IPS DF 19.7 (cell line): Measurements from ENCODE around the gene NR2E3.
"Not testable (repeated sequence)": the region's sequence is repeated elsewhere in the genome, so short reads cannot be mapped to it uniquely, and the experiment has no call there.

Source experiments
- DNase-seq: peaks from one replicate; pipeline ENCODE4 v3.0.0-alpha.2; 2013; ENCODE audit warnings: low read depth, low spot score

NR2E3 gene

DNA sequence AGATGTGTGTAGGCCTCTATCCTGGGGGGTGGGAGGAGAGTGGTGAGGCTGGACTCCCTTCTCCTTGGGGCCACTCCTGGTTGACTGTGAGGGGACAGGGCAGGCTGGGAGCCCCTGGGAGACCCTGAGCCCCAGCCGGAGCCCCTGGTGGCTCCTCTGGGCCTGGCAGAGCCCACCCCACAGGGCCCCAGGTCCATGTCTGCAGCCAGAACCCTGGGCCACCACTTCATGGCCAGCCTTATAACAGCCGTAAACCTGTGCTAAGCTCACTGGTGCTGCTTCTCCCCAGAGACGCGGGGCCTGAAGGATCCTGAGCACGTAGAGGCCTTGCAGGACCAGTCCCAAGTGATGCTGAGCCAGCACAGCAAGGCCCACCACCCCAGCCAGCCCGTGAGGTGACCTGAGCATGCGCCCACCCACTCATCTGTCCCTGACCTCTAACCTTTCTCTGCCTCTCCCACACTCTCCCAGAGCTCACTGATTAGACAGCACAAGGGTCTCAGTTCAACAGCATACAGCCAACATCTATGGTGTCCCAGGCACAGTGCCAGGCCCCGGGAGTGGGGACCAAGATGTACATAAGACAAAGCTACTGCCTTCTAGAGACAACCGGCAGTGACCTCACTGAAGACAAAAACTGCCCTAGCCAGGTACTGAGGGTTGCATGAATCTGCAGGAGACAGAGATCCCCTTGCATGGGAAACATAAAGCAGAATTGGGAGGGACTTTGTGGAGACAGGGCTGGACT is 3.5 kb downstream of the NR2E3 start:
- no peak for DNase-seq

DNA sequence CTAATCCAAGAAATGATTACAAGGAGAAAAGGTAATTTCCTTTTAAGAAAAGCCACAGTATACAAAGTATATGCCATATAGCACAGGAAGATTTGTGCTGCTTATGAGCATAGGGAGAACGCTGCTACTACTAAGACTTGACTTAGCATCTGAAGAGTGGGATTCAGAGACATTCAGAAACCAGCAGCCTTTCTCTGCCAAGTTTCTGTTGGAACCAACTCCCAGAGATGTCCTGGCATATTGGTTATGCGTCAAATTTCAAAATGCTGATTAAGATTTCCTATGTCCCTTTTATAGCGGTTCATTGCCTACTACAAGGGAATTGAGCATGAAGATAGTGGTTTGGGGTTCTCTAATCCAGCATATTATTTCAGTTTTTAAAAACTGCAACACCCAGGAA is 4.9 kb downstream of the NR2E3 start:
- no peak for DNase-seq

DNA sequence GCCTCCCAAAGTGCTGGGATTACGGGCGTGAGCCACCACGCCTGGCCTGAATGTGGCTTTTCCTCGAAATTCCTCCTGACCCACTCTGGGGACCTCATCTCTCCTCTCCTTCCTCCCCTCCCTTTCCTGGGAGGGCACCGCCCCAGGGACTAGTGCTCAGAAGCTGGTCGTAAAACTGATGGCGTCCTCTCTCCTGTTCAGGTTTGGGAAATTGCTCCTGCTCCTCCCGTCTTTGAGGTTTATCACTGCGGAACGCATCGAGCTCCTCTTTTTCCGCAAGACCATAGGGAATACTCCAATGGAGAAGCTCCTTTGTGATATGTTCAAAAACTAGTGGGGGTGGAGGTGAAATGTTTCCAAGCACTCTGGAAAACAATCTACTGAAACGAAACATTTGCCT is 7.0 kb downstream of the NR2E3 start:
- DNase-seq: no peak

DNA sequence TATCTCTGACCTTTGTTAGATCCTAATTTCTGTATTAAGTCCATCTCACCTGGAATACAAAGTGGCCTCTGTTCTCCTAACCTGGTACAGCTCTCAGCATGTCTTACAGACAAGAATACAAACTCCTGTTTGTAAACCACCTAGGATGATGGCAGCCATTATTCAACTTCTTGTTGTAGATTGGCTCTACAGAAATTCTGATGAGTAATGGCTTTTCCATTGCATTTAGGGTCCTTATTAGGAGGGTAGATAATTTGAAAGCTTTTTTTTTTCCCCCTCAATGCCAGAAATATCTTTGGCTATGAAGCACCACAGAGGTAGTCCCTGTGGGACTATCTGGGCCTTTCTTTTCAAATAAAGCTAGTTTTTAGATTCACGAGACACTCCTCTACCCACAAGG is 9.8 kb downstream of the NR2E3 start:
- DNase-seq: no peak

DNA sequence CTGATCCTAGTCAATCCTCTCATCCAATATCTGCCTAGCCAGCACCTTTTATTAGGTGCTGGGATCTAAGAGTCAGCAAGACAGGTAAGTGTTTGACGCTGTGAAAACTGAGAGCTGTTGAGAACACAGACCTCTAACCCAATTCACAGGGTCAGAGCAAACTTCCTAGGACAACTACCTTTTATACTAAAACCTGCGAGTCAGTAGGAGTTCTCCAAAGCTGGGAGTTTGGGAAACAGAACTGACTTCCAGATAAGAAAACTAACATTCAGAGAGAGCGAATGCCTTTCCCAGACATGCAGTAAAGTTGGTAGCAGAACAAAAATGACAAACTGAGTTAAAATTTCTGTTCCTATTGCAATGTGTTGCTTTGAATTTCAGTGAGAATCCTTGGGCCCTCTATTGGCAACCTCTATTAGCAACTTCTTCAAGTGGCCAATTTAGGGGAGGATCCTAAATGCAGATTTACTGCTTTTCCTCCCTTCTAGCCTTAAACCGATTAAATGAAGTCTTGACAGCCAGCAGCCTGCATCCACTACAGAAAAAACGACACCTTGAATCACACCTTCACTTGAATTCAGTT is 11.3 kb downstream of the NR2E3 start:
- DNase-seq: no peak

DNA sequence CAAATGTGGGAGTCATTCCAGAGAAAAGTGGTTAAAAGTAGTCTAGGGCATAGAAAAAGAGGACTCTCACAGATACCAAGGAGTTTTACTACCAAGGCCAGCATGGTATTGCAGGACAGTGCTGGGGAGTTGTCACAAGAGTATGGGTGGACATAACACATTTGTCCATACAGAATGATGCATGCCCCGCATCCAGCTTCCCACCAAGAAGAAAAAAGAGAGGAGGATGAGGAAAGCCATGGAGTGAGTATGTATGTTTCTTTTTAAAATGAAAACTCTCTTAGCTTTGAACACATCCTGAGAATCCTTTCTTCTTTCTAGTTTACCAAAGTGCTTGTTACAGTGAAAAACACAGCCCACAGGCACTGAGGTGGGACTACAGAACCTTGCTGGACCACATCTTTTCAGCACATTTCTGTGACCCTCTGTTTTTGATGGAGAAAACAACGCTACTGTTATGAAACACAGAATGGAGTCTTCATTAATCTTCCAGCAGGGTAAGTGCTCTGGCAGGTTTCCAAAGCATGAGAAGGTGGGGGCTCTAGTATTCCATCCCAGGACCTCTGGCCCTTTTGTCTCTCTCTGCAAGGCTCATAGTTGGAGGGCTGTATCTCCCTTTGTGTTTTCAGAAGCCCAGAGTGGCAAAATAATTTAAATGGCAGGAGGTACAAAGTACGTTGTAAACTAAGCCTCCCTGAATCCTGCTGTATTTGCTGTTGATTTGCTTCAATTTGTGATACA is 12.7 kb downstream of the NR2E3 start:
- DNase-seq: no peak

DNA sequence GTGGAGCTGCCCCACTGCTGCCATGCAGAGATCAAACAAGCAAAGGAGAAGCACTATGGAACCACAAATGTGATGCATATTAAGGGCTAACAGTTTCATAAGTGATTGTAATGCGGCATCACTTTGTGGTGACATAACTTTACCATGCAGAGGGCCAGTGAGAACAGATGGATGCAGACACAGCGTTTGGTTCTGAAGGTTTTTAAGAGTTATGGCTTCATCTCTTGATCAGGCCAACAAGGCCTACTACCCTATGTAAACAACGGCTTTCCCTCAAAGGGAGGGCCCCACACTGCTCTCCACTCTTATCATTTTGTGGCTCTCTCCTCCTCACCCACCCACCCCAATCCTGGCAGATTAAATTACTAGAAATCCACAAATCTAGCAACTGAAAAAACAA is 13.4 kb downstream of the NR2E3 start:
- no peak for DNase-seq

DNA sequence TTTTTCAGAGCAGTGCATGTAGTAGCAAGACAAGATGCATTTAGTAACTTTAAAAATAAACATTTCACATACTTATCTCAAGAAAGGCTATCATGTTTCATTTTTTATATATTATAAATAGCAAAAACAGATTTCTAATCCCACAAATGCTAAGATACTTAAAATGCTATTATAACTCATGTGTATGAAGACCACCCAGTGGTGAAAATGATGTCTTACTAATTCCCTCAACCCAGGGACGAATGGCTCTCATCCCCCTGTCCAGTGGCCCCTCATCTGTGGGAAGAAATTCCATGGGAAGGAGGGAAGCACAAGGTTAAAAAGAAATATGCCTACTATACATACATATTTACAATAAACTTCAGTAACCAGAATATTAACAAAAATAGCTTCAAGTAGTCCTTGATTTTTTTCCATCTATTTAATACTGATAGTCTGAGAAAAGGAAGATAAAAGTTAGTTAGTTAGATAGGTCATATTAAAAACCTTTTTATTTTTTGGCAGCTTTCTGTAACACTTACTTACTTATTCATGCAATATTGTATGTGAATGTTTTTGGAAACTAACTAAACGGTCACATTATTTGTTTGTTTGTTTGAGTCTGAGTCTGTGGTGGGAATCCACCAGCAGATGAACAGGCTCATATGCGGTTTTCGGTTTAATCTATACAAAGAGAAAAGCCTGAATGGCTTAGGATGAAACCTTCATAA is 14.8 kb downstream of the NR2E3 start:
- no peak for DNase-seq

DNA sequence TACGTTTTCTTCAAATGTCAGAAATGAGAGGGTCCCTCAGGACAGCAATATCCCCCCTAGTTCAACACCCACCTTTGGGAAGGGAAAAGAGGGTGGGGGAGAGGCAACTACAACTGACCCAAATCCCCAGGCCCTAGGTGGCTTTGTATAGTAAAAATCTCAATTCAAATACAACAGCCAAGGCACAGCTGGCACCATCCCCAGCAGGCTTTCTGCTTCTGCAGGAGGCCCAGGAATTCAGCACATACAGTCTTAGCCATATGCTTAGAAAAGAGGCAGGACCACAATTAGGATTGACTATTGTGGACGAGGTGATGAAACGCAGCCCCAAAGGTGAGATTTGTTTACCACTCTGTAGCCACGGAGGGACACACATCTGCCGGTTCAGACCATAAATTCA is 15.8 kb downstream of the NR2E3 start:
- DNase-seq: no peak

DNA sequence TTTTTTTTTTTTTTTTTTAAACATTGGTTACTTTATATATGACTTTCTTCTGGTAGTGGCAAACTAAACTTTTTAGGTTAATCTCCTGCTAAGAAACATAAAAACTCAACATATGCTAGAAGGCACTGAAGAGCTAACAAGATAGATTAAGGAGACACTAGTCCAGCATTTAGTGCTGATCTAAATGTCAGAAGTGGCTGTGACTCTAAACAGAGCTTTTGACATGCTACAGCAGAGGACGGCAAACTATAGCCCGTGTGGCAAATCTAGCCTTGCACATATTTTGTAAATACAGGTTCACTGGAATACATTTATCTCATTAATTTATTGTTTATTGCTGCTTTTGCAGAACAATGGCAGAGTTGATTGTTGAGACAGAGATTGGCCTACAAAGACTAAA is 20.6 kb downstream of the NR2E3 start:
- no peak for DNase-seq

DNA sequence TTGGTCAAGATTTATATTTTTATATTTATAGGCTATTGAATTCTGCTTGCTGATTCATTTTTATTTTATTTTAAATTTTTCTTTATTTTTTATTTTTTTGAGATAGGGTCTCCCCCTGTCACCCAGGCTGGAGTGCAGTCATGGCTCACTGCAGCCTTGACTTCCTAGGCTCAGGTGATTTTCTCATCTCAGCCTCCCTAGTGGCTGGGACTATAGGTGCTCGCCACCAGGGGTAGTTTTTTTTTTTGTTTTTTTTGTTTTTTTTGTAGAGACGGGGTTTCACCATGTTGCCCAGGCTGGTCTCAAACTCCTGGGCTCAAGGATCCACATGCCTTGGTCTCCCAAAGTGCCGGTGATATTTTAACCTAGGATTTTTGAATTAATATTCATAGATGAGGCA is 31.2 kb downstream of the NR2E3 start:
- DNase-seq: no peak

DNA sequence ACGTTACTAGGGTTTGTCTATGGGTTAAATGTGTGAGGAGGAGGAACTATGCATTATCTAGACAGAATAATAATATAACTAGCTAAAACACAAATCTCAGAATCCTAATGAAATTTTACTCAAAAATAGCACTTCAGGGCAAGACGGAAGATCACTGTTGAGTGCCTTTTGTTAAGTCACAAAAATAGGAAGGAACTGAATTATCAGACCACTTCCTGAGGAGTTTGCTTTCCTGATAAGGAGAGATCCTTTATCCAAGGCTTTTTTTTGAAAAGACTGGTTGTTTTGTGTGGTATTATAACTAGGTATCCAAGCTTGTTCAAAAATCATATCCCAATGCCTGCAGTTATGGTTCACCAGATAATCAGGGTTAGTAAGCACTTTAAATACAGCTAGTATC is 34.6 kb downstream of the NR2E3 start:
- DNase-seq: no peak

DNA sequence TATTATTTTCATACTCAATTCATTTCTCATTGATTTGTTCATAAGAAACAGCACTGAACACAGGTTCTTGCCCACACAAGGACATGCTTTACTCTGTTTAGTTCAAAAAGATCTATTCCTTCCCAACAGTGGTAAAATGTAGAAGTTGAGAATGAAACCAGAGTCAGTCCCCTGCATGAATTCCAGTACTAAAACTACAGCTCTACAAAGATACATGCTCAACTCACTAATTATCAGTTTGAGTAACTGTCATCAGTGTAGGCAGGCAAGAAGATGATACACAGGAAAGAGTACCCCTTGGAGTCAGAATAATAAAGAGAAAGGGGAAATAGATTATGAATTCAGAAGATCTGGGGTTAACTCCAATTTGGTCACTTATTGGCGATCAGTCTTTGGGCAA is 43.2 kb downstream of the NR2E3 start:
- DNase-seq: no peak

DNA sequence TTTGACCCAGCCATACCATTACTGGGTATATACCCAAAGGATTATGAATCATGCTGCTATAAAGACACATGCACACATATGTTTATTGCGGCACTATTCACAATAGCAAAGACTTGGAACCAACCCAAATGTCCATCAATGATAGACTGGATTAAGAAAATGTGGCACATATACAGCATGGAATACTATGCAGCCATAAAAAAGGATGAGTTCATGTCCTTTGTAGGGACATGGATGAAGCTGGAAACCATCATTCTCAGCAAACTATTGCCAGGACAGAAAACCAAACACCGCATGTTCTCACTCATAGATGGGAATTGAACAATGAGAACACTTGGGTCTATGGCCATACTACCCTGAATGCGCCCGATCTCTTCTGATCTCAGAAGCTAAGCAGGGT is 47.9 kb downstream of the NR2E3 start:
- DNase-seq: not testable (repeated sequence)
